Hepatocyte (in vitro differentiated cells): ENCODE data around the gene STEAP3. TPM values are rescaled to one million over a fixed set of nuclear protein-coding genes. Genes with fewer than 3 reads are reported as not detected.

Experiments used
- DNase-seq: peaks from one replicate; pipeline ENCODE4 v3.0.0-alpha.2; 2016; ENCODE audit warnings: low spot score
- H2AFZ ChIP-seq: fragments of 200-600 bp; sonication (generic); 2 replicates; pipeline ENCODE4 v1.6.0; 2016; ENCODE audit warnings: antibody characterized with exemption, mild to moderate bottlenecking
- H3K27ac ChIP-seq: fragments of 200-600 bp; sonication (generic); 2 replicates; pipeline ENCODE4 v1.5.1; 2016; ENCODE audit warnings: mild to moderate bottlenecking
- H3K27me3 ChIP-seq: fragments of 200-600 bp; sonication (generic); 2 replicates; pipeline ENCODE4 v1.6.1; 2016
- H3K36me3 ChIP-seq: fragments of 200-600 bp; sonication (generic); replicated peaks from 2 replicates; pipeline ENCODE4 v1.5.1; 2016; ENCODE audit warnings: low read depth; ENCODE audit not compliant: insufficient read depth
- H3K4me1 ChIP-seq: fragments of 200-600 bp; sonication (generic); 2 replicates; pipeline ENCODE4 v1.5.1; 2016; ENCODE audit warnings: mild to moderate bottlenecking, moderate library complexity; ENCODE audit not compliant: insufficient read depth
- H3K4me2 ChIP-seq: fragments of 200-600 bp; sonication (generic); 2 replicates; pipeline ENCODE4 v1.6.0; 2016
- H3K4me3 ChIP-seq: fragments of 200-600 bp; sonication (generic); 2 replicates; pipeline ENCODE4 v1.5.1; 2016; ENCODE audit warnings: mild to moderate bottlenecking
- H3K79me2 ChIP-seq: fragments of 200-600 bp; sonication (generic); 2 replicates; pipeline ENCODE4 v1.6.0; 2017; ENCODE audit warnings: mild to moderate bottlenecking
- H3K9me2 ChIP-seq: fragments of 200-600 bp; sonication (generic); replicated peaks from 2 replicates; pipeline ENCODE4 v1.6.0; 2017; ENCODE audit warnings: mild to moderate bottlenecking; ENCODE audit not compliant: insufficient read depth
- H3K9me3 ChIP-seq: fragments of 200-600 bp; sonication (generic); 2 replicates; pipeline ENCODE4 v1.5.1; 2016; ENCODE audit warnings: low read depth, mild to moderate bottlenecking
- H4K20me1 ChIP-seq: fragments of 200-600 bp; sonication (generic); 2 replicates; pipeline ENCODE4 v1.6.0; 2016; ENCODE audit warnings: mild to moderate bottlenecking; ENCODE audit not compliant: insufficient read depth, poor library complexity, severe bottlenecking
- CTCF ChIP-seq: fragments of 200-600 bp; sonication (generic); IDR thresholded peaks from 2 replicates; pipeline ENCODE4 v1.5.1; 2016; ENCODE audit warnings: antibody characterized with exemption, mild to moderate bottlenecking; ENCODE audit not compliant: poor library complexity
- EZH2 ChIP-seq: fragments of 200-600 bp; sonication (generic); IDR thresholded peaks from 2 replicates; pipeline ENCODE4 v1.6.1; 2016; ENCODE audit warnings: antibody characterized with exemption, mild to moderate bottlenecking, borderline replicate concordance
- EZH2phosphoT487 ChIP-seq: fragments of 200-600 bp; sonication (generic); IDR thresholded peaks from one replicate; pipeline ENCODE4 v1.6.1; 2018; ENCODE audit warnings: antibody characterized with exemption, mild to moderate bottlenecking, low read depth, moderate library complexity; ENCODE audit not compliant: unreplicated experiment, severe bottlenecking
- WGBS: methylation state at CpG from one replicate; pipeline ENCODE4 v1.1.6; 2016; ENCODE audit warnings: low lambda C conversion rate; ENCODE audit errors: missing lambda C conversion rate; 5-methylcytosine and 5-hydroxymethylcytosine counted together
- polyA plus RNA-seq: library from polyadenylated mRNA; unstranded; fragments of >200 nt; fragmentation: Nextera tagmentation; extraction: Ambion mirVana; gene quantifications from 2 replicates; pipeline ENCODE4 v1.2.1, GENCODE V29; 2016
- total RNA-seq: library from RNA; depleted of rRNA; stranded (reverse); fragments of >200 nt; gene quantifications from 2 replicates; pipeline ENCODE4 v1.2.3, GENCODE V29; 2014

The STEAP3 gene
- total and polyA plus RNA-seq, 2 experiments from 2014 or later, result 11.2 to 12.0 TPM

GRCh38 chr2:119178776-119179175 lies 44.9 kb upstream of the STEAP3 start:
- 89% methylated on average over 6 of the region's 6 CpGs for WGBS

GRCh38 chr2:119179202-119179601 lies 44.4 kb upstream of the STEAP3 start:
- whole genome bisulfite sequencing, result 85% methylated on average over 2 of the region's 2 CpGs
- Histone ChIP-seq H3K9me2 (no peaks in the 10 kb centered on the region), H3K27me3 (no peaks in the 10 kb centered on the region), H3K4me3 (no peak overlapping the region), H3K4me2 (no peak overlapping the region), H3K79me2 (no peaks in the 10 kb centered on the region), H3K9me3 (no peaks in the 10 kb centered on the region), H4K20me1 (no peaks in the 10 kb centered on the region), H3K27ac (no peak overlapping the region), H2AFZ (no peak overlapping the region), H3K36me3 (no peaks in the 10 kb centered on the region), H3K4me1 (no peaks in the 10 kb centered on the region)
- TF ChIP-seq CTCF, result no peak
- TF ChIP-seq EZH2phosphoT487, result no peak
- no peak for TF ChIP-seq EZH2
- no peak for DNase-seq

More at GRCh38 chr2:119178776-119179175, 44.9 kb upstream of the STEAP3 start:
- DNase-seq, result no peak
- TF ChIP-seq EZH2 (no peak), EZH2phosphoT487 (no peak), CTCF (no peak)
- Histone ChIP-seq H3K79me2 (no peaks in the 10 kb centered on the region), H3K4me1 (no peaks in the 10 kb centered on the region), H3K27ac (no peak overlapping the region), H4K20me1 (no peaks in the 10 kb centered on the region), H3K4me2 (no peak overlapping the region), H3K4me3 (no peak overlapping the region), H3K9me2 (no peaks in the 10 kb centered on the region), H3K27me3 (no peaks in the 10 kb centered on the region), H2AFZ (no peak overlapping the region), H3K9me3 (no peaks in the 10 kb centered on the region), H3K36me3 (no peaks in the 10 kb centered on the region)

DNA sequence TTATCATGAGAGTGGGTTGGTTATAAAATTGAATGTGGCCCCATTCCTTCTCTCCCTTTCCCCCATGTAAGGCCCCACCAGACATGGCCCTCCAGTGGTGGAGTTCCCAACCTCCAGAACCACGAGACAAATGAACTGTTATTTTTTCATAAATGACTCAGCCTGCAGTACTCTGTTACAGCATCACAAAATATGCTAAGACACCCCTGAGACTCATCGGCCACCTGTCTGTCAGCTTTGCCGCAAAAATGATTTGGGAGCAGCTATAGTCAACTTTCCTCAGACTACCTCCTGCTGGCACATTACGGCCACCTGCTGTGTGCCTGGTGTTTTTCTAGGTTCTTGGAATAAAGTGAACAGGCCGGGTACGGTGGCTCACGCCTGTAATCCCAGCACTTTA lies 43.6 kb upstream of the STEAP3 start:
- WGBS, result 83% methylated on average over 7 of the region's 7 CpGs

More for the DNA sequence above, 43.6 kb upstream of the STEAP3 start:
- no peak overlapping the region for H3K4me3 ChIP-seq
- H3K4me1 ChIP-seq, result no peaks in the 10 kb centered on the region
- H3K79me2 ChIP-seq, result no peaks in the 10 kb centered on the region
- no peak overlapping the region for H3K27ac ChIP-seq
- H2AFZ ChIP-seq, result no peak overlapping the region
- no peak for TF ChIP-seq CTCF
- no peak for TF ChIP-seq EZH2
- TF ChIP-seq EZH2phosphoT487, result no peak
- no peak for DNase-seq
- H3K9me2 ChIP-seq, result no peaks in the 10 kb centered on the region
- H3K27me3 ChIP-seq, result no peaks in the 10 kb centered on the region
- H4K20me1 ChIP-seq, result no peaks in the 10 kb centered on the region
- H3K9me3 ChIP-seq, result no peaks in the 10 kb centered on the region
- H3K36me3 ChIP-seq, result no peaks in the 10 kb centered on the region
- no peak overlapping the region for H3K4me2 ChIP-seq
